Right kidney (tissue), 1 donor: ENCODE measurements around the gene ANTXRL.
"Not testable (repeated sequence)": the region's sequence is repeated elsewhere in the genome, so short reads cannot be mapped to it uniquely, and the experiment has no call there.

Source experiments
- DNase-seq: peaks from one replicate; pipeline ENCODE4 v3.0.0-alpha.2; 2016

Gene ANTXRL

GRCh38 chr10:46295350-46296010, 8.7 kb downstream of the ANTXRL start:
- DNase-seq, result not testable (repeated sequence)

- DNase-seq, result not testable (repeated sequence)
Observed at GRCh38 chr10:46296086-46296485, 9.3 kb downstream of the ANTXRL start.

GRCh38 chr10:46296641-46297141, 9.9 kb downstream of the ANTXRL start:
- no peak for DNase-seq

- DNase-seq, result no peak
Observed at GRCh38 chr10:46297406-46298204, 10.8 kb downstream of the ANTXRL start.

- DNase-seq, result no peak
Observed at GRCh38 chr10:46298477-46299285, 11.9 kb downstream of the ANTXRL start.

GRCh38 chr10:46299286-46299535, 12.4 kb downstream of the ANTXRL start:
- DNase-seq, result no peak

- DNase-seq, result peak; percentile 33
Observed at GRCh38 chr10:46299536-46300369, 13.0 kb downstream of the ANTXRL start.

- DNase-seq, result not testable (repeated sequence)
Observed at GRCh38 chr10:46300370-46300711, 13.5 kb downstream of the ANTXRL start.

GRCh38 chr10:46301056-46301645, 14.4 kb downstream of the ANTXRL start:
- DNase-seq, result no peak

GRCh38 chr10:46301721-46302479, 15.1 kb downstream of the ANTXRL start:
- no peak for DNase-seq

- DNase-seq, result not testable (repeated sequence)
Observed at GRCh38 chr10:46302765-46303352, 16.1 kb downstream of the ANTXRL start.

GRCh38 chr10:46304062-46304461, 17.3 kb downstream of the ANTXRL start:
- DNase-seq, result no peak

GRCh38 chr10:46304671-46305070, 17.9 kb downstream of the ANTXRL start:
- DNase-seq, result not testable (repeated sequence)

- DNase-seq, result no peak
Observed at GRCh38 chr10:46305079-46305818, 18.5 kb downstream of the ANTXRL start.

- DNase-seq, result no peak
Observed at GRCh38 chr10:46305986-46306385, 19.2 kb downstream of the ANTXRL start.

- no peak for DNase-seq
Observed at GRCh38 chr10:46306516-46307184, 19.9 kb downstream of the ANTXRL start.

GRCh38 chr10:46307281-46308112, 20.7 kb downstream of the ANTXRL start:
- no peak for DNase-seq

GRCh38 chr10:46308113-46308415, 21.3 kb downstream of the ANTXRL start:
- no peak for DNase-seq
